ENCODE data around the gene TMEM11.

DNA sequence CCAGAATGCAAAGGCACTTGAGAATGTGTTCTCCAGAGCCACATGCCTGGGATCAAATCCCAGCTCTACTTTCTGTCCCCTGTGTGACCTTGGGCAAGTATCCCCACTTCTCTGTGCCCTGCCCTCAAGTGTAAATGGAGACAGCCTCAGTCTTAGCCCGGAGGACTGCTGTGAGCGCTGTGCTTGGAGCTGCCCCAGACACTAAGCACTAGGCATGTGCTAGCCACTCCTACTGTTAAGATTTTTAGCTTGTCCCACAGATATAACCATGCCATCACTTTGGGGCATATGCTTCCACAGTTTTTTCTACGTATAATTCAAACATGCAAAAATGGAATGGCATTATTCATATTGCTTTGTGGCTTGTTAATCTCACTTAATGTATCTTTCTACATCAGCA, 29.4 kb downstream of the TMEM11 start:
- TF ChIP-seq CTCF (IDR thresholded peaks at IDR 0.05) = no peak
- no peak for TF ChIP-seq POLR2AphosphoS5 (IDR thresholded peaks at IDR 0.05)
- TF ChIP-seq POLR2A (IDR thresholded peaks at IDR 0.05) = no peak
